Thymus (tissue), 14 donors: ENCODE data around the gene SULT1A3. TPM values are rescaled to one million over a fixed set of nuclear protein-coding genes. Genes with fewer than 3 reads are reported as not detected.
"Not testable (repeated sequence)": the region's sequence is repeated elsewhere in the genome, so short reads cannot be mapped to it uniquely, and the experiment has no call there.

Experiments used
- DNase-seq, 9 donors: peaks; one replicate each; pipeline ENCODE4 v3.0.0-alpha.2; 2013; ENCODE audit warnings: low spot score in 9 of 9, low read depth in 6 of 9, missing footprints in 1 of 9
- H3K27ac ChIP-seq, 2 donors: one replicate each; pipeline ENCODE4 v1.5.1; 2013; ENCODE audit warnings: control low read depth in 1 of 2, low read depth in 1 of 2, low read length in 1 of 2, mild to moderate bottlenecking in 1 of 2, moderate library complexity in 1 of 2
- H3K27me3 ChIP-seq, 2 donors: one replicate each; pipeline ENCODE4 v1.5.1; 2013; ENCODE audit warnings: low read length in 1 of 2; ENCODE audit not compliant: control insufficient read depth in 2 of 2, insufficient read depth in 1 of 2
- H3K36me3 ChIP-seq, 2 donors: one replicate each; pipeline ENCODE4 v1.5.1; 2013; ENCODE audit warnings: low read length in 1 of 2, mild to moderate bottlenecking in 1 of 2, moderate library complexity in 1 of 2; ENCODE audit not compliant: control insufficient read depth in 2 of 2, insufficient read depth in 2 of 2
- H3K4me1 ChIP-seq, 2 donors: one replicate each; pipeline ENCODE4 v1.5.1; 2013; ENCODE audit warnings: low read length in 2 of 2; ENCODE audit not compliant: control insufficient read depth in 2 of 2, insufficient read depth in 2 of 2
- H3K4me3 ChIP-seq, 2 donors: one replicate each; pipeline ENCODE4 v1.5.1; 2013; ENCODE audit warnings: low read length in 2 of 2, control low read depth in 1 of 2, mild to moderate bottlenecking in 1 of 2
- H3K9me3 ChIP-seq, 2 donors: one replicate each; pipeline ENCODE4 v1.5.1; 2013; ENCODE audit warnings: low read length in 1 of 2, mild to moderate bottlenecking in 1 of 2; ENCODE audit not compliant: control insufficient read depth in 2 of 2, insufficient read depth in 1 of 2
- WGBS: extraction: QIAGEN DNeasy Blood & Tissue Kit; methylation state at CpG from one replicate; pipeline ENCODE4 v1.1.7; 2013; 5-methylcytosine and 5-hydroxymethylcytosine counted together
- long read RNA-seq, 10 donors: transcript quantifications; one replicate each; lab custom pipeline, GENCODE V29; 2026
- polyA plus RNA-seq: library from polyadenylated mRNA; stranded (reverse); fragments of 200-250 nt; gene quantifications from one replicate; pipeline ENCODE4 v1.2.3, GENCODE V29; 2013
- total RNA-seq: library from RNA; stranded (reverse); fragments of 120-200 nt; gene quantifications from one replicate; pipeline ENCODE4 v1.2.4, GENCODE V29; 2013
- donor health status: healthy.

SULT1A3 gene
- 10.6 TPM for total RNA-seq
- polyA plus RNA-seq: 122 TPM
- long read RNA-seq, donor 1: 0 reads
- long read RNA-seq, donor 2: 0 reads
- long read RNA-seq, donor 3, partial matches to known transcripts: 0 of 2 reads
- long read RNA-seq, donor 3, other reads (novel, unspliced or antisense): 0 of 2 reads
- long read RNA-seq, donor 4: 0 reads
- long read RNA-seq, donor 5, partial matches to known transcripts: 0 of 2 reads
- long read RNA-seq, donor 5, other reads (novel, unspliced or antisense): 0 of 2 reads
- long read RNA-seq, donor 6: 0 reads
- long read RNA-seq, donor 7: 0 reads
- long read RNA-seq, donor 8: 0 reads
- long read RNA-seq, donor 9, partial matches to known transcripts: 0 of 1 reads
- long read RNA-seq, donor 9, other reads (novel, unspliced or antisense): 0 of 1 reads
- long read RNA-seq, donor 10: 0 reads

- not testable (repeated sequence) for H3K27me3 ChIP-seq, DNase-seq
- WGBS: no CpG with 5 or more reads among the region's 3 CpGs
Observed at GRCh38 chr16:30199049-30199448, at the start of gene SULT1A3. TSS of gene SULT1A3 (plus strand) at chr16:30199255. CDS start at chr16:30200729, 1,474 bp downstream.

DNA sequence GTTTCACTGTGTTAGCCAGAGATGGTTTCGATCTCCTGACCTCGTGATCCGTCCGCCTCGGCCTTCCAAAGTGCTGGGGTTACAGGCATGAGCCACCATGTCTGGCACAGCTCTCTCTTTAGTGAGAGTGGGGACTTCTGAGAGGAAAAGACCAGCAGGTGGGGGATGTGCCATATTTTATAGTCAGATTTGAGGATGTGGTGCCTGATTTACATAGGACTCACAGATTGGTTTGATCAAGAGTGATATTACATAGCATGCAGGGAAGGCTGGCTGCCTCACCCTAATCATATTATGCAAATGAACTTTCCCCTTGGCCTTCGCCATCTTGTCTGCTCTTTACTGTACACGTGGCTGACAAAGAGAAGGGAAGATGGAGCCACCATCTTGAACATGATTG, 48.0 kb upstream of the SULT1A3 start:
- Histone ChIP-seq H3K4me3 (no peak overlapping the region), H3K27me3 (no peaks in the 10 kb centered on the region), H3K36me3 (no peaks in the 10 kb centered on the region), H3K4me1 (no peaks in the 10 kb centered on the region), H3K9me3 (peaks cover 0 to 16% of the 10 kb centered on the region in 2 donors), H3K27ac (no peak overlapping the region)
- DNase-seq: no peak
- WGBS: 96% methylated on average over 7 of the region's 7 CpGs

More at GRCh38 chr16:30199049-30199448, at the start of gene SULT1A3:
- not testable (repeated sequence) for H3K9me3 ChIP-seq, H3K27ac ChIP-seq, H3K36me3 ChIP-seq, H3K4me1 ChIP-seq, H3K4me3 ChIP-seq

- H3K4me1 ChIP-seq: no peaks in the 10 kb centered on the region
- no peaks in the 10 kb centered on the region for H3K36me3 ChIP-seq
- no peak overlapping the region for H3K4me3 ChIP-seq
- peaks cover 0 to 16% of the 10 kb centered on the region in 2 donors for H3K9me3 ChIP-seq
- WGBS: over 99% methylated on average over 9 of the region's 9 CpGs
- H3K27ac ChIP-seq: no peak overlapping the region
- no peak for DNase-seq
- no peaks in the 10 kb centered on the region for H3K27me3 ChIP-seq
Observed at GRCh38 chr16:30152517-30152916, 46.5 kb upstream of the SULT1A3 start.

DNA sequence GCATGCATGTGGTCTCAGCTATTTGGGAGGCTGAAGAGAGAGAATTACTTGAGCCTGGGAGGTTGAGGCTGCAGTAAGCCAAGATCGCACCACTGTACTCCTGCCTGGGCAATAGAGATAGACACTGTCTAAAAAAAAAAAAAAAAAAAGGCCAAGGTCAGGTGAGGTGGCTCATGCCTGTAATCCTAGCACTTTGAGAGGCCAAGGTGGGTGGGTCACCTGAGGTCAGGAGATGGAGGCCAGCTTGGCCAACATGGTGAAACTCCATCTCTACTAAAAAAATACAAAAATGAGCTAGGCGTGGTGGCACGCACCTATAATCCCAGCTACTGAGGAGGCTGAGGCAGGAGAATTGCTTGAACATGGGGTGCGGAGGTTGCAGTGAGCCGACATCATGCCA, 43.9 kb upstream of the SULT1A3 start:
- DNase-seq: no peak
- Histone ChIP-seq H3K4me1 (no peaks in the 10 kb centered on the region), H3K27me3 (no peaks in the 10 kb centered on the region), H3K9me3 (peaks cover 0 to 3% of the 10 kb centered on the region in 2 donors), H3K36me3 (no peaks in the 10 kb centered on the region), H3K27ac (no peak overlapping the region), H3K4me3 (no peak overlapping the region)
- 98% methylated on average over 5 of the region's 5 CpGs for WGBS

DNA sequence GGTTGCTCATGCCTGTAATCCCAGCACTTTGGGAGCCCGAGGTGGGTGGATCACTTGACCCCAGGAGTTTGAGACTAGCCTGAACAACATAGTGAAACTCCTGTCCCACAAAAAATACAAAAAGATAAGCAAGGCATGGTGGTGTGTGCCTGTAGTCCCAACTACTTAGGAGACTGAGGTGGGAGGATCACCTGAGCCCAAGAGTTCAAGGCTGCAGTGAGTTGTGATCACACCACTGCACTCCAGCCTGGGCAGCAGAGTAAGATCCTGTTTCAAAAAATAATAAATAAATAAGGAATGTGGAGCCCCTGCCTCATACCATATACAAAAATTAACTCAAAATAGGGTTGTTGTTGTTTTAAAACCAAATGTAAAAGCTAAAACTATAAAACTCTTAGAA, 41.8 kb upstream of the SULT1A3 start:
- DNase-seq: no peak
- H3K4me1 ChIP-seq: no peaks in the 10 kb centered on the region
- no peak overlapping the region for H3K27ac ChIP-seq
- no peaks in the 10 kb centered on the region for H3K36me3 ChIP-seq
- H3K4me3 ChIP-seq: no peak overlapping the region
- WGBS: 90% methylated on average over 1 of the region's 1 CpG
- H3K27me3 ChIP-seq: no peaks in the 10 kb centered on the region
- H3K9me3 ChIP-seq: no peaks in the 10 kb centered on the region

- no peaks in the 10 kb centered on the region for H3K27me3 ChIP-seq
- H3K4me1 ChIP-seq: peaks cover 0 to 4% of the 10 kb centered on the region in 2 donors
- H3K27ac ChIP-seq: no peak overlapping the region
- H3K9me3 ChIP-seq: no peaks in the 10 kb centered on the region
- no peak overlapping the region for H3K4me3 ChIP-seq
- 83% methylated on average over 3 of the region's 3 CpGs for WGBS
- DNase-seq: no peak
- H3K36me3 ChIP-seq: no peaks in the 10 kb centered on the region
Observed at GRCh38 chr16:30163538-30163937, 35.5 kb upstream of the SULT1A3 start.

DNA sequence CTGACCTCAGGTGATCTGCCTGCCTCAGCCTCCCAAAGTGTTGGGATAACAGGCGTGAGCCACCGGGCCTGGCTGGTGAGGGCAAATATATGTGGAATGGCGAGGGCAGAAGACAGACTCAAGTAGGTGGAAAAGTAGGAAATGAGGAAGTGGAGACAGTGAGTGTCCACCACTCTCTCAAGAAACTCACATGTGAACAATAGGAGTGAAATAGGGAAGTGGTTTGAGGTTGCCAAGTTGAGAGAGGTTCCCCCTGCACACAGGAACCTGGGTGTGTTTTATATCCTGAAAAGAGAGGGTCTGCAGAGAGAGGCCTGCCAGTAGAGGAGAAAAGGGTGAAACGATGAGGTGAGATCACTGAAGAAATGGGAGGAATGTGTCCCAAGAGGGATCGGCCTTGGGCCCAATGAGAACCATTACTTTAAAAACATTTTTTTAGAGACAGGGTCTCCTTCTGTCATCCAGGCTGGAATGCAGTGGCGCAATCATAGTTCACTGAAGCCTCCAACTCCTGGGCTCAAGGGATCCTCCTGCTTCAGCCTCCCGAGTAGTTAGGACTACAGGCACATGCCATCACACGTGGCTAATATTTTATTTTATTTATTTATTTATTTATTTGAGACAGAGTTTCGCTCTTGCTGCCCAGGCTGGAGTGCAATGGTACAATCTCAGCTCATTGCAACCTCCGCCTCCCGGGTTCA, 32.7 kb upstream of the SULT1A3 start:
- no peaks in the 10 kb centered on the region for H3K27me3 ChIP-seq
- H3K4me3 ChIP-seq: no peak overlapping the region
- peaks cover 0 to 4% of the 10 kb centered on the region in 2 donors for H3K4me1 ChIP-seq
- peak in 5 of 9 donors; percentile 11 to 58 (median 13) for DNase-seq
- H3K27ac ChIP-seq: no peak overlapping the region
- H3K36me3 ChIP-seq: no peaks in the 10 kb centered on the region
- H3K9me3 ChIP-seq: no peaks in the 10 kb centered on the region
- 55% methylated on average over 11 of the region's 11 CpGs for WGBS

DNA sequence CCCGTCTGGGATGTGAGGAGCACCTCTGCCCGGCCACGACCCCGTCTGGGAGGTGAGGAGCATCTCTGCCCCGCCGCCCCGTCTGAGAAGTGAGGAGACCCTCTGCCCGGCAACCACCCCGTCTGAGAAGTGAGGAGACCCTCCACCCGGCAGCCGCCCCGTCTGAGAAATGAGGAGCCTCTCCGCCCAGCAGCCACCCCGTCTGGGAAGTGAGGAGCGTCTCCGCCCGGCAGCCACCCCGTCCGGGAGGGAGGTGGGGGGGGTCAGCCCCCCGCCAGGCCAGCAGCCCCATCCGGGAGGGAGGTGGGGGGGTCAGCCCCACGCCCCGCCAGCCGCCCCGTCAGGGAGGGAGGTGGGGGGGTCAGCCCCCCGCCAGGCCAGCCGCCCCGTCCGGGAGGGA, 30.3 kb upstream of the SULT1A3 start:
- WGBS: 97% methylated on average over 15 of the region's 29 CpGs
- not testable (repeated sequence) for DNase-seq, H3K4me1 ChIP-seq, H3K4me3 ChIP-seq, H3K9me3 ChIP-seq, H3K27me3 ChIP-seq, H3K27ac ChIP-seq, H3K36me3 ChIP-seq

DNA sequence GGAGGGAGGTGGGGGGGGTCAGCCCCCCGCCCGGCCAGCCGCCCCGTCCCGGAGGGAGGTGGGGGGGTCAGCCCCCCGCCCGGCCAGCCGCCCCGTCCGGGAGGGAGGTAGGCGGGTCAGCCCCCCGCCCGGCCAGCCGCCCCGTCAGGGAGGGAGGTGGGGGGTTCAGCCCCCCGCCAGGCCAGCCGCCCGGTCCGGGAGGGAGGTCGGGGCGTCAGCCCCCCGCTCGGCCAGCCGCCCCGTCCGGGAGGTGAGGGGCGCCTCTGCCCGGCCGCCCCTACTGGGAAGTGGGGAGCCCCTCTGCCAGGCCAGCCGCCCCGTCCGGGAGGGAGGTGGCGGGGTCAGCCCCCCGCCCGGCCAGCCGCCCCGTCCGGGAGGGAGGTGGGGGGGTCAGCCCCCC, 29.6 kb upstream of the SULT1A3 start:
- not testable (repeated sequence) for DNase-seq, H3K4me3 ChIP-seq, H3K4me1 ChIP-seq, H3K27me3 ChIP-seq, H3K9me3 ChIP-seq, H3K27ac ChIP-seq, H3K36me3 ChIP-seq
- 99% methylated on average over 29 of the region's 38 CpGs for WGBS
